H1 (cell line): ENCODE results near the gene C1orf116. TPM values are rescaled to one million over a fixed set of nuclear protein-coding genes. Genes with fewer than 3 reads are reported as not detected.

ENCODE experiments used
- CTCF ChIA-PET: fragments of 300-600 bp; sonication (Branson Sonifier 250); formaldehyde crosslinking; loops from one replicate; lab custom pipeline; 2021; ENCODE audit not compliant: partially characterized antibody; lab: Charles Lee
- POLR2A ChIA-PET: fragments of 300-600 bp; sonication (Branson Sonifier 250); formaldehyde crosslinking; loops from one replicate; lab custom pipeline; 2021; ENCODE audit warnings: inconsistent platforms; ENCODE audit not compliant: partially characterized antibody; lab: Charles Lee
- DNase-seq, 2 experiments: peaks; one replicate each; pipeline versions ENCODE4 v3.0.0 to v3.0.0-alpha.2; 2010 to 2022; ENCODE audit warnings: low spot score in 2 of 2, low read depth in 1 of 2, mixed read lengths in 1 of 2
- FAIRE-seq: peaks from 2 replicates; lab custom pipeline; 2011; peaks lifted over from hg19 to GRCh38; lab: Jason Lieb, UNC
- H2AFZ ChIP-seq: 2 replicates; pipeline ENCODE4 v1.8.1; 2012; ENCODE audit warnings: low read length, inconsistent platforms
- H2AK5ac ChIP-seq: 2 replicates; pipeline ENCODE4 v1.6.1; 2013; ENCODE audit warnings: low read depth, low read length
- H2BK120ac ChIP-seq: replicated peaks from 2 replicates; pipeline ENCODE3; 2013; ENCODE audit warnings: low read depth, low read length, inconsistent platforms
- H2BK12ac ChIP-seq: 2 replicates; pipeline ENCODE4 v1.6.1; 2013; ENCODE audit warnings: low read depth, low read length
- H2BK15ac ChIP-seq: 2 replicates; pipeline ENCODE4 v1.6.1; 2013; ENCODE audit warnings: low read length
- H2BK20ac ChIP-seq: 2 replicates; pipeline ENCODE4 v1.6.1; 2013; ENCODE audit warnings: low read length
- H2BK5ac ChIP-seq: 2 replicates; pipeline ENCODE4 v1.6.1; 2013; ENCODE audit warnings: low read depth, low read length
- H3K14ac ChIP-seq: 2 replicates; pipeline ENCODE4 v1.6.1; 2013; ENCODE audit warnings: inconsistent platforms; ENCODE audit not compliant: insufficient read length
- H3K18ac ChIP-seq: 2 replicates; pipeline ENCODE4 v1.6.1; 2013; ENCODE audit warnings: low read length; ENCODE audit errors: extremely low read depth
- H3K23ac ChIP-seq: 2 replicates; pipeline ENCODE4 v1.6.1; 2013; ENCODE audit warnings: inconsistent platforms; ENCODE audit not compliant: insufficient read length
- H3K23me2 ChIP-seq: 2 replicates; pipeline ENCODE4 v1.6.1; 2013; ENCODE audit warnings: low read depth, low read length
- H3K27ac ChIP-seq: 2 replicates; pipeline ENCODE4 v1.6.1; 2011; ENCODE audit warnings: low read depth, low read length, inconsistent platforms
- H3K27me3 ChIP-seq, 4 experiments: replicated peaks in 1 of 4; 1 replicate in 1 of 4; 2 replicates in 3 of 4; pipeline versions ENCODE4 v1.6.1 to v1.8.1; 2011 to 2013; ENCODE audit warnings: low read length in 3 of 4, mild to moderate bottlenecking in 3 of 4, inconsistent platforms in 2 of 4, mixed read lengths in 2 of 4, moderate library complexity in 1 of 4; ENCODE audit not compliant: control insufficient read depth in 3 of 4, insufficient read depth in 3 of 4; ENCODE audit errors: extremely low read depth in 1 of 4
- H3K36me3 ChIP-seq, 4 experiments: 2 replicates each; pipeline versions ENCODE4 v1.6.1 to v1.8.1; 2011 to 2013; ENCODE audit warnings: mild to moderate bottlenecking in 4 of 4, low read length in 3 of 4, moderate library complexity in 2 of 4, control low read depth in 1 of 4, inconsistent platforms in 1 of 4; ENCODE audit not compliant: insufficient read depth in 4 of 4, control insufficient read depth in 2 of 4
- H3K4ac ChIP-seq: replicated peaks from 2 replicates; pipeline ENCODE3; 2013; ENCODE audit warnings: low read length, low read depth, mixed read lengths, inconsistent platforms; ENCODE audit not compliant: insufficient read length
- H3K4me1 ChIP-seq, 4 experiments: replicated peaks in 1 of 4; 1 replicate in 1 of 4; 2 replicates in 3 of 4; pipeline versions ENCODE4 v1.6.1 to v1.8.1; 2011 to 2013; ENCODE audit warnings: low read length in 3 of 4, inconsistent platforms in 2 of 4, mixed read lengths in 1 of 4; ENCODE audit not compliant: insufficient read depth in 4 of 4, control insufficient read depth in 3 of 4
- H3K4me2 ChIP-seq, 2 experiments: 2 replicates each; pipeline versions ENCODE4 v1.6.1 to v1.8.1; 2011 to 2013; ENCODE audit warnings: low read depth in 2 of 2, low read length in 2 of 2, control low read depth in 1 of 2, inconsistent platforms in 1 of 2, mild to moderate bottlenecking in 1 of 2; ENCODE audit not compliant: insufficient read depth in 1 of 2
- H3K4me3 ChIP-seq, 4 experiments: fragments of 200-600, 300-600 bp in 1 of 4; sonication (generic), shearing (Covaris generic), sonication (Bioruptor Twin) in 1 of 4; 2 replicates each; pipeline versions ENCODE4 v1.5.1 to v1.8.1; 2011 to 2016; ENCODE audit warnings: low read length in 4 of 4, low read depth in 3 of 4, control low read depth in 2 of 4, inconsistent platforms in 2 of 4, mild to moderate bottlenecking in 2 of 4, mixed read lengths in 1 of 4, moderate library complexity in 1 of 4; ENCODE audit not compliant: insufficient read depth in 2 of 4; ENCODE audit errors: extremely low read depth in 1 of 4
- H3K56ac ChIP-seq: replicated peaks from 2 replicates; pipeline ENCODE3; 2013; ENCODE audit warnings: low read depth, mild to moderate bottlenecking, mixed read lengths, low read length, inconsistent platforms; ENCODE audit not compliant: insufficient read length
- H3K79me1 ChIP-seq: 2 replicates; pipeline ENCODE4 v1.6.1; 2013; ENCODE audit warnings: low read depth, low read length, control low read depth
- H3K79me2 ChIP-seq, 2 experiments: 2 replicates each; pipeline versions ENCODE4 v1.6.1 to v1.8.1; 2012 to 2013; ENCODE audit warnings: low read length in 2 of 2, mild to moderate bottlenecking in 2 of 2, inconsistent platforms in 1 of 2; ENCODE audit not compliant: insufficient read depth in 2 of 2, control insufficient read depth in 1 of 2
- H3K9ac ChIP-seq, 4 experiments: replicated peaks in 1 of 4; 1 replicate in 1 of 4; 2 replicates in 3 of 4; pipeline versions ENCODE4 v1.6.1 to v1.8.1; 2011 to 2013; ENCODE audit warnings: low read depth in 3 of 4, low read length in 3 of 4, control low read depth in 2 of 4, mild to moderate bottlenecking in 2 of 4, moderate library complexity in 2 of 4, inconsistent platforms in 1 of 4; ENCODE audit errors: extremely low read depth in 1 of 4
- H3K9me3 ChIP-seq, 2 experiments: 2 replicates each; pipeline versions ENCODE4 v1.6.1 to v1.8.1; 2012 to 2013; ENCODE audit warnings: mild to moderate bottlenecking in 2 of 2, moderate library complexity in 2 of 2, control low read depth in 1 of 2, inconsistent platforms in 1 of 2, low read depth in 1 of 2, low read length in 1 of 2, mixed read lengths in 1 of 2; ENCODE audit not compliant: insufficient read depth in 2 of 2
- H4K20me1 ChIP-seq, 2 experiments: replicated peaks in 1 of 2; 2 replicates each; pipeline versions ENCODE3 to v1.8.1; 2011 to 2013; ENCODE audit warnings: inconsistent platforms in 2 of 2, low read length in 2 of 2, mild to moderate bottlenecking in 1 of 2; ENCODE audit not compliant: insufficient read depth in 2 of 2, control insufficient read depth in 1 of 2
- H4K5ac ChIP-seq: 2 replicates; pipeline ENCODE4 v1.6.1; 2013; ENCODE audit warnings: low read length, low read depth, mixed read lengths, inconsistent platforms; ENCODE audit not compliant: insufficient read length
- H4K8ac ChIP-seq: 2 replicates; pipeline ENCODE4 v1.8.0; 2013; ENCODE audit warnings: mild to moderate bottlenecking, moderate library complexity, low read length, inconsistent platforms; ENCODE audit not compliant: insufficient read depth; ENCODE audit errors: extremely low read depth
- H4K91ac ChIP-seq: replicated peaks from 2 replicates; pipeline ENCODE3; 2013; ENCODE audit warnings: low read length, mixed read lengths, inconsistent platforms; ENCODE audit not compliant: insufficient read length
- ASH2L ChIP-seq: fragments of 200-600, 300-600 bp; sonication (generic); IDR thresholded peaks from one replicate; pipeline ENCODE4 v1.7.1; 2017; ENCODE audit warnings: low read length
- GABPA ChIP-seq: IDR thresholded peaks from 2 replicates; pipeline ENCODE4 v1.6.1; 2011; ENCODE audit warnings: mild to moderate bottlenecking, low read length, moderate library complexity, borderline replicate concordance; ENCODE audit not compliant: insufficient read depth
- SIX5 ChIP-seq: IDR thresholded peaks from 2 replicates; pipeline ENCODE4 v1.6.1; 2011; ENCODE audit warnings: mild to moderate bottlenecking, low read depth, low read length
- WGBS, 2 experiments: shearing (Covaris generic) in 1 of 2; methylation state at CpG; one replicate each; pipeline versions ENCODE4 v1.1.6 to v1.1.7; 2013 to 2015; ENCODE audit warnings: low lambda C conversion rate in 2 of 2, mixed read lengths in 2 of 2, inconsistent platforms in 1 of 2, low coverage in 1 of 2, missing lambda C conversion rate in 1 of 2; ENCODE audit not compliant: insufficient replicate concordance in 2 of 2, insufficient coverage in 1 of 2, insufficient read length in 1 of 2; ENCODE audit errors: extremely low coverage in 1 of 2, missing lambda C conversion rate in 1 of 2; 5-methylcytosine and 5-hydroxymethylcytosine counted together
- polyA plus RNA-seq, 7 experiments: library from polyadenylated mRNA; depleted of rRNA in 3 of 7; stranded (reverse) in 5 of 7; unstranded in 2 of 7; fragments of >200 nt in 5 of 7; fragments of 200-250 nt in 2 of 7; gene quantifications; 1 replicate in 5 of 7; 2 replicates in 1 of 7; 4 replicates in 1 of 7; pipeline versions ENCODE4 v1.2.1 to v1.2.3, GENCODE V29; 2011 to 2013; ENCODE audit warnings: missing spikeins in 2 of 7, mixed read lengths in 2 of 7
- total RNA-seq: library from RNA; stranded (reverse); fragmentation: NEBNext Ultra II Directional; extraction: Animal tissue kit (Norgen Biotek cat#: 25700); gene quantifications from 2 replicates; pipeline ENCODE4 v1.2.1, GENCODE V29; 2021

C1orf116 gene
- total and polyA plus RNA-seq, 2 of the 8 experiments (the other 6 are each of a cell fraction or from before 2014, with no cell fraction given) = 2.2 to 3.9 TPM

- Histone ChIP-seq H3K9me3 (no peaks in the 10 kb centered on the region), H2AFZ (no peak overlapping the region), H3K79me1 (no peaks in the 10 kb centered on the region), H3K9ac (no peak overlapping the region), H4K20me1 (no peaks in the 10 kb centered on the region), H2BK20ac (no peak overlapping the region), H3K4me1 (peaks cover 0 to under 1% (median 0%) of the 10 kb centered on the region in 4 experiments; a peak in 1 of 7 replicates), H3K27me3 (no peaks in the 10 kb centered on the region), H4K91ac (no peak overlapping the region), H2AK5ac (no peak overlapping the region), H3K14ac (no peak overlapping the region), H2BK15ac (no peak overlapping the region), H3K4ac (no peak overlapping the region), H4K8ac (no peak overlapping the region), H3K23ac (no peak overlapping the region), H3K79me2 (no peaks in the 10 kb centered on the region), H2BK120ac (no peak overlapping the region), H4K5ac (no peak overlapping the region), H2BK5ac (no peak overlapping the region), H3K23me2 (no peaks in the 10 kb centered on the region), H3K36me3 (peaks cover 0 to 4% (median 0%) of the 10 kb centered on the region in 4 experiments; a peak in 1 of 8 replicates), H3K27ac (no peak overlapping the region), H3K4me3 (no peak overlapping the region), H2BK12ac (no peak overlapping the region), H3K56ac (no peak overlapping the region), H3K18ac (no peak overlapping the region), H3K4me2 (no peak overlapping the region)
- no peak for TF ChIP-seq ASH2L
- TF ChIP-seq GABPA = no peak
- no peak for TF ChIP-seq SIX5
- POLR2A ChIA-PET = interaction anchor here (0.7 to 1.2 kb wide), 2 partner anchors 13 to 21 kb away, joined by 3 read pairs; no protein-coding TSS in a partner anchor
- WGBS, 2 experiments = 83% methylated on average over 6 of the region's 6 CpGs; no CpG with 5 or more reads in 1 of the 2 experiments
- CTCF ChIA-PET = interaction anchor here (0.8 to 2.6 kb wide), 15 partner anchors 12 to 420 kb away, joined by 3 to 12 read pairs (median 3); partner anchors contain the start of gene PFKFB2
- DNase-seq = no peak
- FAIRE-seq = no peak
These were observed 47.2 kb upstream of the C1orf116 start for GRCh38 chr1:207079706-207080241.
